Liver (tissue), 9 donors: ENCODE results near the gene CERT1. TPM values are rescaled to one million over a fixed set of nuclear protein-coding genes. Genes with fewer than 3 reads are reported as not detected.

Experiments
- DNase-seq: peaks from one replicate; pipeline ENCODE4 v3.0.0-alpha.2; 2017; ENCODE audit warnings: low spot score
- H3K27ac ChIP-seq, 2 donors: one replicate each; pipeline ENCODE4 v1.7.0; 2013; ENCODE audit warnings: inconsistent platforms in 2 of 2, low read length in 2 of 2, control low read depth in 1 of 2, low read depth in 1 of 2, mild to moderate bottlenecking in 1 of 2
- H3K27me3 ChIP-seq, 4 donors: one replicate each; pipeline versions ENCODE4 v1.6.1 to v1.7.0; 2013; ENCODE audit warnings: low read length in 3 of 4, inconsistent platforms in 1 of 4, mild to moderate bottlenecking in 1 of 4, moderate library complexity in 1 of 4; ENCODE audit not compliant: control insufficient read depth in 4 of 4, insufficient read depth in 4 of 4
- H3K36me3 ChIP-seq, 4 donors: one replicate each; pipeline versions ENCODE4 v1.6.1 to v1.7.0; 2013; ENCODE audit warnings: low read length in 3 of 4, mild to moderate bottlenecking in 3 of 4, low read depth in 1 of 4, moderate library complexity in 1 of 4; ENCODE audit not compliant: control insufficient read depth in 4 of 4, insufficient read depth in 3 of 4
- H3K4me1 ChIP-seq, 4 donors: one replicate each; pipeline versions ENCODE4 v1.6.1 to v1.7.0; 2013; ENCODE audit warnings: low read length in 3 of 4, mild to moderate bottlenecking in 3 of 4, moderate library complexity in 1 of 4; ENCODE audit not compliant: control insufficient read depth in 4 of 4, insufficient read depth in 4 of 4
- H3K4me3 ChIP-seq, 3 donors: one replicate each; pipeline versions ENCODE4 v1.6.1 to v1.7.0; 2013; ENCODE audit warnings: low read length in 3 of 3, control low read depth in 1 of 3, low read depth in 1 of 3, mild to moderate bottlenecking in 1 of 3
- H3K9ac ChIP-seq, 2 donors: one replicate each; pipeline ENCODE4 v1.7.0; 2013; ENCODE audit warnings: low read length in 2 of 2, mild to moderate bottlenecking in 2 of 2, moderate library complexity in 2 of 2, control low read depth in 1 of 2, low read depth in 1 of 2
- H3K9me3 ChIP-seq, 4 donors: one replicate each; pipeline versions ENCODE4 v1.6.1 to v1.7.0; 2013; ENCODE audit warnings: low read length in 3 of 4; ENCODE audit not compliant: control insufficient read depth in 4 of 4
- ATF3 ChIP-seq: IDR thresholded peaks from 2 replicates; pipeline ENCODE4 v1.6.1; 2016; ENCODE audit warnings: antibody characterized with exemption
- CTCF ChIP-seq: fragments of 150-350 bp; IDR thresholded peaks from 2 replicates; pipeline ENCODE4 v1.5.1; 2017; ENCODE audit warnings: improper control_type of control experiment, low read depth, low read length; ENCODE audit not compliant: missing input control
- EGR1 ChIP-seq, 2 donors: IDR thresholded peaks; 2 replicates each; pipeline ENCODE4 v1.6.1; 2016 to 2018; ENCODE audit warnings: antibody characterized with exemption in 2 of 2, low read depth in 2 of 2
- FOXA1 ChIP-seq: IDR thresholded peaks from 2 replicates; pipeline ENCODE4 v1.6.1; 2016; ENCODE audit warnings: antibody characterized with exemption
- FOXA2 ChIP-seq: IDR thresholded peaks from 2 replicates; pipeline ENCODE4 v1.6.1; 2016; ENCODE audit warnings: antibody characterized with exemption
- GABPA ChIP-seq, 2 donors: IDR thresholded peaks in 1 of 2; conservative IDR thresholded peaks in 1 of 2; 2 replicates each; pipeline ENCODE4 v1.6.1; 2016; ENCODE audit warnings: antibody characterized with exemption in 2 of 2, mild to moderate bottlenecking in 1 of 2, moderate library complexity in 1 of 2
- HNF4A ChIP-seq, 2 donors: conservative IDR thresholded peaks; 2 replicates each; pipeline ENCODE4 v1.6.1; 2016; ENCODE audit warnings: antibody characterized with exemption in 2 of 2, mild to moderate bottlenecking in 2 of 2
- HNF4G ChIP-seq: IDR thresholded peaks from 2 replicates; pipeline ENCODE4 v1.6.1; 2016; ENCODE audit warnings: antibody characterized with exemption
- JUND ChIP-seq, 2 donors: IDR thresholded peaks; 2 replicates each; pipeline ENCODE4 v1.6.1; 2016; ENCODE audit warnings: antibody characterized with exemption in 2 of 2
- MAX ChIP-seq: IDR thresholded peaks from 2 replicates; pipeline ENCODE4 v1.6.1; 2016; ENCODE audit warnings: antibody characterized with exemption
- NR2F2 ChIP-seq: IDR thresholded peaks from 2 replicates; pipeline ENCODE4 v1.6.1; 2016; ENCODE audit warnings: antibody characterized with exemption
- RAD21 ChIP-seq, 2 donors: IDR thresholded peaks; 2 replicates each; pipeline ENCODE4 v1.6.1; 2016; ENCODE audit warnings: antibody characterized with exemption in 2 of 2, mild to moderate bottlenecking in 2 of 2
- REST ChIP-seq: IDR thresholded peaks from 2 replicates; pipeline ENCODE4 v1.6.1; 2016; ENCODE audit warnings: antibody characterized with exemption, mild to moderate bottlenecking
- SP1 ChIP-seq: IDR thresholded peaks from 2 replicates; pipeline ENCODE4 v1.6.1; 2018; ENCODE audit warnings: antibody characterized with exemption, mild to moderate bottlenecking
- TAF1 ChIP-seq: conservative IDR thresholded peaks from 2 replicates; pipeline ENCODE4 v1.6.1; 2016; ENCODE audit warnings: antibody characterized with exemption, mild to moderate bottlenecking
- ZBTB33 ChIP-seq: IDR thresholded peaks from 2 replicates; pipeline ENCODE4 v1.6.1; 2016; ENCODE audit warnings: antibody characterized with exemption
- WGBS: extraction: QIAGEN DNeasy Blood & Tissue Kit; methylation state at CpG from one replicate; pipeline ENCODE4 v1.1.7; 2013; 5-methylcytosine and 5-hydroxymethylcytosine counted together
- polyA plus RNA-seq, 2 donors: library from polyadenylated mRNA; stranded (reverse) in 1 of 2; unstranded in 1 of 2; fragments of 200-250 nt in 1 of 2; fragments of >200 nt in 1 of 2; fragmentation: Nextera tagmentation in 1 of 2; extraction: Ambion mirVana in 1 of 2; gene quantifications; one replicate each; pipeline versions ENCODE4 v1.2.1 to v1.2.3, GENCODE V29; 2013 to 2015
- total RNA-seq, 2 donors: library from RNA; depleted of rRNA; stranded (reverse); fragments of >200 nt; gene quantifications; one replicate each; pipeline ENCODE4 v1.2.3, GENCODE V29; 2014
- donor health status: healthy.
- donor health status: healthy.
- donor health status: healthy.
- donor health status: healthy.
- donor health status: healthy.

Gene CERT1
- total and polyA plus RNA-seq, 4 donors = 11.4 to 25.1 (median 16.8) TPM

- 92% methylated on average over 6 of the region's 6 CpGs for WGBS
- no peak overlapping the region for H3K4me3 ChIP-seq
- no peak overlapping the region for H3K27ac ChIP-seq
- no peak for DNase-seq
- peaks cover 0 to 7% (median under 1%) of the 10 kb centered on the region in 4 donors for H3K4me1 ChIP-seq
- no peak for TF ChIP-seq ZBTB33
- no peak for TF ChIP-seq TAF1
- no peak for TF ChIP-seq FOXA1
- no peak for TF ChIP-seq JUND (IDR thresholded peaks at IDR 0.05)
- no peak for TF ChIP-seq SP1
- TF ChIP-seq NR2F2 = no peak
- no peak for TF ChIP-seq EGR1 (IDR thresholded peaks at IDR 0.05; ENCODE audit: low read depth in 2 of 2)
- TF ChIP-seq FOXA2 = no peak
- no peak for TF ChIP-seq MAX
- no peak for TF ChIP-seq CTCF
- no peak for TF ChIP-seq RAD21 (IDR thresholded peaks at IDR 0.05)
- no peak for TF ChIP-seq GABPA (IDR thresholded peaks at IDR 0.05 in 1 of 2, conservative IDR thresholded peaks at IDR 0.05 in 1 of 2)
- no peak for TF ChIP-seq HNF4A (conservative IDR thresholded peaks at IDR 0.05)
- no peak for TF ChIP-seq ATF3
- no peak for TF ChIP-seq REST
- no peak for TF ChIP-seq HNF4G
- H3K36me3 ChIP-seq = peaks cover 0 to 4% (median 0%) of the 10 kb centered on the region in 4 donors
- H3K27me3 ChIP-seq = no peaks in the 10 kb centered on the region
- no peaks in the 10 kb centered on the region for H3K9me3 ChIP-seq
- no peak overlapping the region for H3K9ac ChIP-seq
These were observed 25.4 kb upstream of the CERT1 start for GRCh38 chr5:75536694-75537360.
